Fibroblast of lung (primary cell): ENCODE measurements around the gene ADIPOQ.

Experiments used
- EZH2 ChIP-seq: IDR thresholded peaks from 2 replicates; pipeline ENCODE4 v1.5.1; 2012; ENCODE audit warnings: low read length, control low read depth, mild to moderate bottlenecking; ENCODE audit errors: missing control alignments
- TF ChIP-seq, protein P1 (sequence below), 2 donors: IDR thresholded peaks in 1 of 2; conservative IDR thresholded peaks in 1 of 2; 1 replicate in 1 of 2; 2 replicates in 1 of 2; pipeline ENCODE4 v1.5.1; 2011 to 2012; ENCODE audit warnings: low read length in 2 of 2, control low read depth in 1 of 2, inconsistent platforms in 1 of 2, low read depth in 1 of 2, mild to moderate bottlenecking in 1 of 2

DNA sequence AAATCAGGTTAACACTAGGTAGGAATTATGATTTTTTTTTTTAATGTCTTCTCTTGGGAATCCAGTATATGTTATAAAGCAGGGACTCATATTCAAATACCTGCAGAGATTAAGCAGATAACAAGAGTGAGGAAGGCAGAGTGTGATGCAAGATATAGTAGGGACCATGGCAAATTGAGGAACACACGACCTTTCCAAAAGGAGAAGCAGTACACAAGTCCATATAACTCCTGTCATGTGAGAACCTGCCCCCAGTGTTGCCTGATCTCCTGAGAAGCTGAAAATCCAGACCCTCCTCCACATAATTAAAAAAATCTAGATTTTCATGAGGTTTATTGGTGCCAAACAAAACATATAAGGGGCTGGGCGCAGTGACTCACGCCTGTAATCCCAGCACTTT, 39.8 kb upstream of the ADIPOQ start:
- TF ChIP-seq, protein P1, sequence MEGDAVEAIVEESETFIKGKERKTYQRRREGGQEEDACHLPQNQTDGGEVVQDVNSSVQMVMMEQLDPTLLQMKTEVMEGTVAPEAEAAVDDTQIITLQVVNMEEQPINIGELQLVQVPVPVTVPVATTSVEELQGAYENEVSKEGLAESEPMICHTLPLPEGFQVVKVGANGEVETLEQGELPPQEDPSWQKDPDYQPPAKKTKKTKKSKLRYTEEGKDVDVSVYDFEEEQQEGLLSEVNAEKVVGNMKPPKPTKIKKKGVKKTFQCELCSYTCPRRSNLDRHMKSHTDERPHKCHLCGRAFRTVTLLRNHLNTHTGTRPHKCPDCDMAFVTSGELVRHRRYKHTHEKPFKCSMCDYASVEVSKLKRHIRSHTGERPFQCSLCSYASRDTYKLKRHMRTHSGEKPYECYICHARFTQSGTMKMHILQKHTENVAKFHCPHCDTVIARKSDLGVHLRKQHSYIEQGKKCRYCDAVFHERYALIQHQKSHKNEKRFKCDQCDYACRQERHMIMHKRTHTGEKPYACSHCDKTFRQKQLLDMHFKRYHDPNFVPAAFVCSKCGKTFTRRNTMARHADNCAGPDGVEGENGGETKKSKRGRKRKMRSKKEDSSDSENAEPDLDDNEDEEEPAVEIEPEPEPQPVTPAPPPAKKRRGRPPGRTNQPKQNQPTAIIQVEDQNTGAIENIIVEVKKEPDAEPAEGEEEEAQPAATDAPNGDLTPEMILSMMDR (conservative IDR thresholded peaks at IDR 0.05 in 1 of 2, IDR thresholded peaks at IDR 0.05 in 1 of 2; ENCODE audit: low read depth in 1 of 2, low read length in 2 of 2) = no peak
- TF ChIP-seq EZH2 = no peak
